ENCODE results near the gene ZBTB47.
A peak's percentile ranks its signal among the peaks of the same experiment; 100 is the strongest.

ZBTB47 gene

GRCh38 chr3:42698911-42699230 is 45.4 kb downstream of the ZBTB47 start:
- DNase-seq (ENCODE audit: low read depth in 3 of 3) = no peak

GRCh38 chr3:42699511-42699971 is 46.0 kb downstream of the ZBTB47 start:
- no peak for DNase-seq (ENCODE audit: low read depth in 3 of 3)

- no peak for DNase-seq (ENCODE audit: low read depth in 3 of 3)
Observed at GRCh38 chr3:42700366-42701288, 47.1 kb downstream of the ZBTB47 start.

GRCh38 chr3:42701371-42702065 is 48.0 kb downstream of the ZBTB47 start:
- DNase-seq (ENCODE audit: low read depth in 3 of 3) = peak; percentile 5 to 46 (median 17)

- DNase-seq (ENCODE audit: low read depth in 3 of 3) = no peak
Observed at GRCh38 chr3:42702066-42702951, 48.8 kb downstream of the ZBTB47 start, which contains the start of gene HHATL. Gene HHATL (minus strand): TSS chr3:42702798. CDS start chr3:42700826, 1,972 bp downstream.

GRCh38 chr3:42702982-42703694 is 49.6 kb downstream of the ZBTB47 start:
- DNase-seq (ENCODE audit: low read depth in 3 of 3) = no peak

GRCh38 chr3:42703695-42704025 is 50.2 kb downstream of the ZBTB47 start:
- no peak for DNase-seq (ENCODE audit: low read depth in 3 of 3)

GRCh38 chr3:42704136-42704841 is 50.8 kb downstream of the ZBTB47 start:
- DNase-seq (ENCODE audit: low read depth in 3 of 3) = no peak

- no peak for DNase-seq (ENCODE audit: low read depth in 3 of 3)
Observed at GRCh38 chr3:42705058-42705767, 51.7 kb downstream of the ZBTB47 start.

GRCh38 chr3:42705962-42706585 is 52.6 kb downstream of the ZBTB47 start:
- no peak for DNase-seq (ENCODE audit: low read depth in 3 of 3)

GRCh38 chr3:42706721-42707619 is 53.5 kb downstream of the ZBTB47 start:
- DNase-seq (ENCODE audit: low read depth in 3 of 3) = no peak

- no peak for DNase-seq (ENCODE audit: low read depth in 3 of 3)
Observed at GRCh38 chr3:42707620-42708355, 54.3 kb downstream of the ZBTB47 start.

- DNase-seq (ENCODE audit: low read depth in 3 of 3) = no peak
Observed at GRCh38 chr3:42708611-42709151, 55.2 kb downstream of the ZBTB47 start.

- DNase-seq (ENCODE audit: low read depth in 3 of 3) = no peak
Observed at GRCh38 chr3:42709621-42710020, 56.1 kb downstream of the ZBTB47 start.

- DNase-seq (ENCODE audit: low read depth in 3 of 3) = no peak
Observed at GRCh38 chr3:42710323-42711021, 57.0 kb downstream of the ZBTB47 start.

GRCh38 chr3:42711491-42712343 is 58.2 kb downstream of the ZBTB47 start:
- no peak for DNase-seq (ENCODE audit: low read depth in 3 of 3)
